GM18505 (cell line): ENCODE measurements around the gene LAMC1.
"Not testable (repeated sequence)": the region's sequence is repeated elsewhere in the genome, so short reads cannot be mapped to it uniquely, and the experiment has no call there.

ENCODE experiments used
- ATAC-seq: cut with Tn5 transposase; IDR thresholded peaks from one replicate; pipeline ENCODE4 v1.9.1; 2021; ENCODE audit not compliant: unreplicated experiment
- POLR2A ChIP-seq: IDR thresholded peaks from 4 replicates; pipeline ENCODE4 v1.6.1; 2011; ENCODE audit warnings: borderline replicate concordance; ENCODE audit not compliant: insufficient read depth, insufficient read length; ENCODE audit errors: extremely low read depth

LAMC1 gene

DNA sequence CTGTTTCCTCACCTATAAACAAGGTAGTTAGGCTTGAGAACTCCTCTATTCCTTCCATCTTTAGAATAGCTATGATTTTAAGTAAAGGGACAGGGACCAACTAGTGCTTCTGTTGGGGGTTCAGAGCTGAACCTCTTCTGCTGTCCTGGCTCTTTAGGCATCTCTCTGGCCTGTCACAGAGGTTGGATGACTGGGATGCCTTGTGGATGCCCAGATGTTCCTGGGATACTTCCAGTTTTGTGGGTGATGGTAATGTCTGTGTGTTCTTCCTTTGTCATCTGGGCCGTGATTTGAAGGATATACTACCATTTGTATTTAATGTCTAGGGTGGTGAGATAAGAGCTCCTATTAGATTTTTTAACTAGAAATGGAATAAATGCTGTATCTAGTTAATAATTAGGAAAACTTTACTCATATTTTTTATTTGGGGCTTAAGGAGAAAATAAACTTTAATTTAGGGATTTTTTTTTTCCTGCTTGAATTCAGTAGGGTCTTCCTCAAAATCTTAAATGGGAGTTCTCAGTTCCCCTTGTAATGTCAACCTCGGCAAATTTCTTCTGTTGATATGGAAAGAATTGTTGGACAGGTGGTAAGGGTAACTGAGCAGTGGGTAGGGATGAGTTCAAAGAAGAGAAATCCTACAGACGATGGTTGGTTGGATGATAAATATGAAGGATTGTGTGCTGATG lies 47.2 kb downstream of the LAMC1 start:
- no peak for ATAC-seq
- no peak for TF ChIP-seq POLR2A

DNA sequence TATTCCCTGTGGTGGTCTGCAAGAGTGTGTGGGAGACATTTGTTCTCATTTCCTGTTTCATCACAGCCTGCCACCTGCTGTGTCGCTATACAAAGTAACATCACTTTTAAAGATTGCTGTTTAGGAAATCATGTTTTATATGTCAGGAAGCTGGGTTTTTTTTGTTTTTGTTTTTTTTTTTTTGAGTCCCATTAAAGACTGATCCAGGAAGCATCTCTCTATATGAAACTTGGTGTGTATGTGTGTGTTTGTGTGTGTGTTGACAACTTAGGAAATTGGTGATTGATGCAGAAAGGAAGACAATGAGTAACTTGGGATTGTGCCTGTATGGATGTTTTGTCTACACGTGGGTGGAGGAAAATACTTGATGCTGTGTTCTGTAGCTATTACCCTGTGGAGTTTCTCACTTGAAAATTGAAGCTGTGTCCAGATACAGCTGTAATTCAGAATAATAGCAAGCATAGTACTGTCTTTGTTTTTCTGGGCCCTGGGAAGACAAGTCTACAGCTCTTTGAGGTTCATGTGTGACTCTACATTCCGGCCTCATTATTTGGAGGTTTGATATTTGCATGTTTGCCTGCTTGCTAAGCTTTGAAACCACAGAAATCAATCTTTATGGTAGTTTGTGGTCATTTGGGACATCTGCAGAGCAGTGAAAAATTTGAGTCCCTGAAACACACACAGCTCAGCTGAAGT lies 47.9 kb downstream of the LAMC1 start:
- ATAC-seq = peak; percentile 82
- TF ChIP-seq POLR2A = no peak

DNA sequence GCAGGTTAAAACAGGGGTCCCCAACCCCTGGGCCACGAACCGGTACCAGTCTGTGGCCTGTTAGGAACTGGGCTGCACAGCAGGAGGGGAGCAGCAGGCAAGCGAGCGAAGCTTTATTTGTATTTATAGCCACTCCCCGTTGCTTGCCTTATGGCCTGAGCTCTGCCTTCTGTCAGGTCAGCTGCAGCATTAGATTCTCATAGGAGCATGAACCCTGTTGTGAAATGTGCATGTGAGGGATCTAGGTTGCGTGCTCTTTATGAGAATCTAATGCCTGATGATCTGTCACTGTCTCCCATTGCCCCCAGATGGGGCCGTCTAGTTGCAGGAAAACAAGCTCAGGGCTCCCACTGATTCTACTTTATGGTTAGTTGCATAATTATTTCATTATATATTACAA lies 49.4 kb downstream of the LAMC1 start:
- ATAC-seq = not testable (repeated sequence)

DNA sequence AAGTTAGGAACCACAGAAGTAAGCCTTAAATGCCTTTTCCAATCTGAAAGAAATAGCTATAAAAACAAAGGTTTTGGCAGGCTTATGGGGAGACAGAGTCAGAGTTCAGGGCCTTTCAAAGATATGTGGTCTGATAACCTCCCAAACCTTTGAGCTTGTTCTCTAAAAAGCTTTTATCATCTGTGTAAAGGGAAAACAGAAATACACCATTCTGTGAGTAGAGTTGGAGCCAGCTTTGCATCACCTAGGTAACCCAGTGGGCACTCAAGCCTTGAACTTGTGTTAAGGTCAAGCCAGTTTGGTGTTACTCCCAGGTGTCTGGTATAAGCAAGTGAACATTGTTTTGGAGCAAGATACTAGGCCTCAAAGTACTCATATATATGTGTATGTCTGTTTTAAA lies 50.1 kb downstream of the LAMC1 start:
- no peak for ATAC-seq
- no peak for TF ChIP-seq POLR2A

DNA sequence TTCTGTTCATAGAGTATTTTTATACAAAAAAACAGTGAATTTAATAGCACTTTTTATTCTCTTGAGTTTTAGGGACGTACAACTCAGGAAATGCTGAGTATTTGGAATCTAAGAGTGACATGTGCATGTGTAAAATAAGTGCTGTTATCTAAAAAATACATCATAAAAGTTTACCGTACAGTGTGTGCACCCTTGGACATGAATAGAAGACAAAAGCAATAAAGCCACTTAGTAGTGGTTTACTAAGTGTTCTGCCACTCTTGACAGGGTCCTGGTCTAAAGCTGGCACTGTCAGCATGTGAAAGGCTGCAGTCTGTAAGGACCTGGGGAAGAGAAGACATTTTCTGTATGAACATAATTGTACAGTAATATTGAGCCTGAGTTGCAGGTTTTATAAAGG lies 51.0 kb downstream of the LAMC1 start:
- ATAC-seq = no peak
- no peak for TF ChIP-seq POLR2A

DNA sequence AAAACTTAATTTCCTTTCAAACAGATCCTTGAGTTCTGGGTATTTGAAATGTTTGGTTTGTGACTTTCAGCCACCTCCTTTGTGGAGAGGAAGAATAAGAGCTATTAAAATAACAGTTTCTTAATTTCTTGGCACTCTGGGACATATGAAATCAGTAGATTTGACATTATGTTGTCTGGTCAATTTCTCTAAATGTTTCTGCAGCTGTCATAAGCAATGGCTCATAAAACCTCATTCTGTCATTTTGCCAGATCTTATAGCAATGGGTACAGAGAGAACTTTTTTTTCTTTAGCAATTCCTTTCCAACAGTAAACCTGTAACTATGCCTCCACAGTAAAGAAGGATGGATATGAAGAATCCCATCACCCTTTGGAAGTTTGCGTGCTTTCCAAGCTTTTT lies 52.6 kb downstream of the LAMC1 start:
- no peak for TF ChIP-seq POLR2A
- no peak for ATAC-seq

DNA sequence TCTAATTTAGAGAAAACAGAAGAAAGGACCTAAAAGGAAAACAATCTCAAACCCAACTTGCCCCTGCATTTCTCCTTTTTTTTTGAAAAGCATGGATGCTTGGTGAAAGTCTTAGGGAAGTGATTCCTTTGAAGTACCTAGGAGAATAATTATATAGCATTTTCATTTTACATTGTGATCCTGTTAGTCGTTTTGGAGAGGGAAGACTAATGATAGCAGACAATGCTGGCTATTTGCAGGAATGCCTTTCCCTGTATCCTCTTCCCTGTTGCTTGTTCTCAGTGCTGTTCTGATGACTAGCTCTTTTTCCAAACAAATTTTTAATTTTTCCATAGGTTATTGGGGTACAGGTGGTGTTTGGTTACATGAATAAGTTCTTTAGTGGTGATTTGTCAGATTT lies 53.9 kb downstream of the LAMC1 start:
- no peak for ATAC-seq
- no peak for TF ChIP-seq POLR2A

DNA sequence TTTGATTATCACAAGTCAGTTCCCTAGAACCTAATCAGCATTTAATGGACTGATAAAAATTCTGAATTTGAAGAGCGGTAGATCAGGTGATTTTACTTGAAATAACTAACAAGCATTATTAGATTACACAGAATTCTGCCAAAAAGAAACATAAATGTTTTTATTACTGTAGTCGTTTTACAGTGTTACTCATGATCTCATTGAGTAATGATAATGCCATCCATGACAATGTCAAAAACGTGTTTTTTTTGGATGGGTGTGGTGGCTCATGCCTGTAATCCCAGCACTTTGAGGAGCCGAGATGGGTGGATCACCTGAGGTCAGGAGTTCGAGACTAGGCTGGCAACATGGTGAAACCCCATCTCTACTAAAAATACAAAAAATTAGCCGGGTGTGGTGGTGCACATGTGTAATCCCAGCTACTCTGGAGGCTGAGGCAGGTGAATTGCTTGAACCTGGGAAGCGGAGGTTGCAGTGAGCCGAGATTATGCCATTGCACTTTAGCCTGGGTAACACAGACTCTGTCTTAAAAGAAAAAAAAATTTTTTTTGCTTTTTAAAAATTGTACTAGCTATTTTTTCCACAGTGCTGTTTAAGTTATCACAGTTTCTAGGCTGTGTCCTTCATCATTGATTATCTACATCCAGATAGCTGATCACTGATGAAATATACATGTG lies 56.6 kb downstream of the LAMC1 start:
- ATAC-seq = no peak
- no peak for TF ChIP-seq POLR2A

DNA sequence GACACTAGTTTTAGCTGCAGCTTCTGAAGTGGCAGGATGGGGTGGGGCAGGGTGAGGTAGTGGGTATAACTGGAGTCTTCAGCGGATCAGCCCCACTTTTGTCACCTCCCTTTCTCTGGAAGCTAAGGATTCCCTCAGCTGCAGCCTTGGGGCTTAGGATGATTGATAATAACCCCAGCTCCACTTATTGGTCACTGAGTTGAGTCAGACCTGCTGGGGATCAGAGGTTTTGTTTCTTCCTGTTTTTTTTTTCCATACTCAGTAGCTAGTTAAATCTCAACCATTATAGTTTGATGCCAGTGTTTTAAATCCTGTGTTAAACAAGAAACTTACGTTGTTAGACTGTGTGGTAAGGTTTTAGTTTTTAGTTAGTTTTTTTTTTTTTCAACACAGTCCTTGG lies 57.2 kb downstream of the LAMC1 start:
- no peak for ATAC-seq

DNA sequence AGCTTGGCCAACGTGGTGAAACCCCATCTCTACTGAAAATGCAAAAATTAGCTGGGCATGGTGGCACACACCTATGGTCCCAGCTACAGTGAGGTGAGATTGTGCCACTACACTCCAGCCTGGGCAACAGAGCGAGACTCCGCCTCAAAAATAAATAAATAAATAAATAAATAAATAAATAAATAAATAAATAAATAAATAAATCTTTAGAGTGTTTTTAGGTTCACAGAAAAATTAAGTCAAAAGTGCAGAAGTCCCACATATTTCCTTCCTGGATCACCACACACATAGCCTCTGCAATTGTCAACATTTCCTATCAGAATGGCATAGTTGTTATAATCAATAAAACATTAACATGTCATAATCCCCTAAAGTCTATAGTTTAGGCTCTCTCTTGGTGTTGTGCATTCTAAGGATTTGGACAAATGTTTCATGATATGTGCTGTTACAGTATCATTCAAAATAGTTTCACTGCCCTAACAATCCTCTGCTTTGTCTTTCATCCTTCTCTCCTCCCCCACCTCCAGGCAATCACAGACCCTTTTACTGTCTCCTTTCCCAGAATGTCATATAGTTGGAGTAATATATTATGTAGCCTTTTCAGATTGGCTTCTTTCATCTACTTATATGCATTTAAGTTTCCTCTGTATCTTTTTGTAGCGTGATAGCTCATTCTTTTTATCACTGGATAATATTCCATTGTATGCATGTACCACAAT lies 58.3 kb downstream of the LAMC1 start:
- TF ChIP-seq POLR2A = no peak
- ATAC-seq = no peak

More for the DNA sequence above, 57.2 kb downstream of the LAMC1 start:
- TF ChIP-seq POLR2A = no peak

DNA sequence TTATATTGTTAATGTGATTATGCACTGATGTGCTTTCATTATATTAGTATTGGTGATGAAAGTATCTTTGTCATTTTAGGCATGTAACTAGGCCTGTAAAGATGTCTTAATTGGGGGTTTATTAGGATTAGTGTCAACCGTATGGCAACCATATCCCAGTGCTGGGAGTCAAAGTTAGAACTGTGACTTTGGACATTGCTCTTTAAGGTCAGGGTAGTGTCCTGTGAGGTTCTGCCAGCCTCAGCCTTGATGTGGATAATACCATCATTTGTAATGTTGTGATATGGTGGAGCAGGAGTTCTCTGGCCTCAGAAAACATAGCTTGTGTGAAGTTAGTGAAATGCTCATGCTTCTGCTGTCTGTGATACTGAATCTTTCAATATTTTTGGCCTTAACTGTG lies 59.4 kb downstream of the LAMC1 start:
- no peak for TF ChIP-seq POLR2A
- no peak for ATAC-seq

DNA sequence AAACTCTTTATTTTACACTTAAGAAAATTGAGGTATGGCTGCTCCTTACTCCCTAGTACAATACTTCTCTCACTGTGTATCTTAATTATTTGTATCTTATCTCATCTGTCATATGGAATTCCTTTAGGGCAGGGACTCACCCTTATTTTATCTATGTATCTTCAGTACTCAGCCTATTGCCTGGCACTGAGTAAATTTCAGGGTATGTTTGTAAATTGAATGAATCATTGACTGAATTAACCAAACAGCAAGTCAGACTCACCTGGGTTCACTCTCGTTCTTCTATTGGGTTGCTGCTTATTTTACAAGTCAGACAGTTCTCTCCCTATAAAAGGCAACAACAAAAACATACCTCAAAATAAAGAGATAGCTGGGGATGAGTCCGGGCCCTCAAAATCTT lies 63.8 kb downstream of the LAMC1 start:
- no peak for TF ChIP-seq POLR2A
- ATAC-seq = no peak

DNA sequence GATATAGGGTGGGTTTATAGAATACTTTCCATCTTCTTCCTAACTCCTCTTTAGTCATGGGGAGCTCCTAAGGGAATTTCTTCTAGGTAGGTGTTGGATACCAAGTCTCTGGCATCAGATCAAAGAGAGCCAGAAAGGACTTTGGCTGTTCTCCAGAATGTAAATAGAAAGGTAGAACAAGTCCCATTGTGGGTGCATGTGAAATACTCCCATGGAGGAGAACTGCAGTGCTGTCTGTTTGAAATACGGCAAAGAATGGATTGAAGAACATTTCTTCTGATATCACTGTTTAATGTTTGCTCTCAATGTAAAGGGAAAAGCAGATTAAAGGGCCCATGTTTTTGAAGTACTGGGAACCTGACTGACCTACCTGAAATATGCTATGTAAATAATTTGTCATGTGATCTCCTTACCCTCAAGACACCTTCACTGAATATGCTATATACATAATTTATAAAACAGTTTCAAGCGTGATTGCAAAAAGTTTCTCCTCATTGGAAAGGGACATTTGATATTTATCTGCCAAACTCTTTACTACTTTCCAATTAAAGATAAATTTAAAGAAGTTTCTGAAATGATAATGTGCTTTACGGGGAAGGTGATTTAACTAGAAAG lies 65.9 kb downstream of the LAMC1 start:
- ATAC-seq = no peak

More for the DNA sequence above, 65.9 kb downstream of the LAMC1 start:
- TF ChIP-seq POLR2A = no peak
